ENCODE data around the gene MAP3K9.

Gene MAP3K9

DNA sequence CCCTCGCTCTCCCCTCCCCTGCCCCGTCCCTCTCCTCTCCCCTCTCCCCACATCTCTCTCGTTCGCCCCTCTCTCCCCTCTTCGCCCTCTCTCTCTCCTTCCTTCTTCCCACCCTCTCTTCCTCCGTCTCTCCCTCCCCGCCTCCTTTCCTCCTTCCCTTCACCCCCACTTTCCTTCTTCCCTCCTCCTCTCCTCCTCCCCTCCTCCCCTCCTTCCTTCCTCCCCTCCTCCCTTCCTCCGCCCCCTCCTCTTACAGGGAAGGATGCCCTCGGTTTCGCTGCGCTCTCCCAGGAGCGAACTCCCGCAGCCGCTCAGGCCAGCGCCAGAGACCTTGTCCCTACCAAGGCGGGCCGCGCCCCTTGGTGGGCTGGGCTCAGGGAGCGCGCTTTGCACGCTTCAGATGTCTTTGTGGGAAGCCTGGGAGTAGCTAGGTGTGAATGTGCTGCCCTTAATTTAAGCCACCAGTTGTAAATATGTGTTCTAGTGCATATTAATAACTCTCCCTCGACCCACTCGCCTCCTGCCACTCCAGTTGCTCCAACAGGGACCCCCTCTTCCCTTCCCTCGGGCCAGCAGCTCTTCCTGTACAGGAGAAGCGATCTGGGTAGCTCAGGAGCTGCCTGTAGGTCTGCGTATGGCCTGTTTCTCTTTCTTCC, 13.3 kb upstream of the MAP3K9 start:
- ChIA-PET POLR2A (ENCODE audit: low non-redundant PET) (interaction anchor here (1.7 kb wide), 1 partner anchor 11 kb away, joined by 4 read pairs; no protein-coding TSS in a partner anchor), CTCF (interaction anchor here (0.6 to 1.0 kb wide), 5 partner anchors 51 to 199 kb away, joined by 3 to 7 read pairs (median 4); no protein-coding TSS in a partner anchor)
- TF ChIP-seq, protein P1, sequence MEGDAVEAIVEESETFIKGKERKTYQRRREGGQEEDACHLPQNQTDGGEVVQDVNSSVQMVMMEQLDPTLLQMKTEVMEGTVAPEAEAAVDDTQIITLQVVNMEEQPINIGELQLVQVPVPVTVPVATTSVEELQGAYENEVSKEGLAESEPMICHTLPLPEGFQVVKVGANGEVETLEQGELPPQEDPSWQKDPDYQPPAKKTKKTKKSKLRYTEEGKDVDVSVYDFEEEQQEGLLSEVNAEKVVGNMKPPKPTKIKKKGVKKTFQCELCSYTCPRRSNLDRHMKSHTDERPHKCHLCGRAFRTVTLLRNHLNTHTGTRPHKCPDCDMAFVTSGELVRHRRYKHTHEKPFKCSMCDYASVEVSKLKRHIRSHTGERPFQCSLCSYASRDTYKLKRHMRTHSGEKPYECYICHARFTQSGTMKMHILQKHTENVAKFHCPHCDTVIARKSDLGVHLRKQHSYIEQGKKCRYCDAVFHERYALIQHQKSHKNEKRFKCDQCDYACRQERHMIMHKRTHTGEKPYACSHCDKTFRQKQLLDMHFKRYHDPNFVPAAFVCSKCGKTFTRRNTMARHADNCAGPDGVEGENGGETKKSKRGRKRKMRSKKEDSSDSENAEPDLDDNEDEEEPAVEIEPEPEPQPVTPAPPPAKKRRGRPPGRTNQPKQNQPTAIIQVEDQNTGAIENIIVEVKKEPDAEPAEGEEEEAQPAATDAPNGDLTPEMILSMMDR (conservative IDR thresholded peaks at IDR 0.05; ENCODE audit: low read depth) = no peak
- no peak for DNase-seq (ENCODE audit: low spot score)
- peak overlapping the region; percentile 25; the same call in 1 of the 2 replicates for H3K27ac ChIP-seq

DNA sequence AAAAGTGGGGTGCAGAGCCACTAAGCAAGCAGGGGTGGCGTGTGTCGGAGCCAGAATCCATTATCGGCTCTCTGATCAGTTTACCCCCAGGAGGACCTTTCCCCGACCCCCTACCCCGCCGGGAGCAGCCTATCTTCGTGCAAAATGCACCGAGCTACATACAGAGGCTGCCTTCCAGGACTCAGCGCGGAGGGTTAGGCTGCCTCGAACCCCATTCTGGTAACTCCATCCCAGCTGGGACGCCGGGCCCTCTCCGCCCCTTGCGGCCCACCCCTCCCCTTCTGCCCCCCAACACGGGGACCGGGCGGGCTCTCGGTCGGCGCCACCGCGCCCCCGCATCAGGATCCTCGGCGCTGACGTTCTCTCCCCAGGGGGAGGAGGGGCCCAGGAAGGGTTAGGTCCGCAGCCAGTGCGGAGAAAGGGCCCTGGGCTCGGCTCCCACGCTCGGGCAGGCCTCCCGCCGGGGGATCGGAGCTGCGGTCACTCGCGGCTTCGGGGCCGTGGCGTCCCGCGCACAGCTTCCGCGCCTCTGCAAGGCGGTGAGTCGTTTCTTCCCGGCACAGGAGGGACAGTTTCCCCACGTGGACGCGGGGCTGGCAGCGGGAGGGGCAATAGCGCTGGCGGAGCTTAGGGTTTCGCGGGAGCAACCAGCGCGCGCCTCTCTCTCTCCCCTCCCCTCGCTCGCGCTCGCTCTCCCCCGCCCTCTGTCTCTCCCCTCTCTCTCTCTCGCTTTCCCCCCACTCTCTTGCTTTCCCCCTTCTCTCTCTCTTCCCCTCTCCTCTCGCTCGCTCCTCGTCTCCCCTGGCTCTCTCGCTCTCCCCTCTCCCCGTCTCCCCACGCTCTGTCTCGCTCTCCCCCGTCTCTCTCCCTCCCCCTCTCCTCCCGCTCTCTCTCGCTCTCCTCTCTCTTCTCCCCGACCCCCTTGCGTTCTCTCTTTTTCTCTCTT, 12.5 kb upstream of the MAP3K9 start:
- ChIA-PET POLR2A (ENCODE audit: low non-redundant PET) (interaction anchor here (0.7 to 1.7 kb wide), 2 partner anchors 12 to 200 kb away, joined by 3 to 4 read pairs; no protein-coding TSS in a partner anchor), CTCF (interaction anchor here (0.6 to 0.7 kb wide), 2 partner anchors 134 to 198 kb away, joined by 6 to 7 read pairs; no protein-coding TSS in a partner anchor)
- TF ChIP-seq, protein P1 (conservative IDR thresholded peaks at IDR 0.05; ENCODE audit: low read depth) = no peak
- peak; percentile 62 for DNase-seq (ENCODE audit: low spot score)
- H3K27ac ChIP-seq = peak overlapping the region; percentile 35

DNA sequence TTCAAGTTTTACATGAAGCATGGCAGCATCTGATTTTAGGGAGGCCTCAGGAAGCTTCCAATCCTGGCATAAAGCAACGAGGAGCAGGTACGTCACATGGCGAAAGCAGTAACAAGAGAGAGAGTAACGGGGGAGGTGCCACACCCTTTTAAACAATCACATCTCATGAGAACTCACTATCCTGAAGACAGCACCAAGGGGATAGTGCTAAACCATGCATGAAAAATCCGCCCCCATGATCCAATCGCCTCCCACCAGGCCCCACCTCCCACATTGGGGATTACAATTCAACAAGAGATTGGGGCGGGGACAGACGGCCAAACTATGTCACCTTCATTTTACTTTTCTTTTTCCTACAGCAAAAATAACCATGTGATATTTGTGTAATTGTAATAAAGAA, 7.2 kb upstream of the MAP3K9 start:
- POLR2A ChIA-PET (ENCODE audit: low non-redundant PET) = no interaction called here
- no peak overlapping the region for H3K27ac ChIP-seq
- CTCF ChIA-PET = interaction anchor here (1.1 kb wide), 1 partner anchor 61 kb away, joined by 4 read pairs; no protein-coding TSS in a partner anchor
- TF ChIP-seq, protein P1 (conservative IDR thresholded peaks at IDR 0.05; ENCODE audit: low read depth) = no peak
- no peak for DNase-seq (ENCODE audit: low spot score)

DNA sequence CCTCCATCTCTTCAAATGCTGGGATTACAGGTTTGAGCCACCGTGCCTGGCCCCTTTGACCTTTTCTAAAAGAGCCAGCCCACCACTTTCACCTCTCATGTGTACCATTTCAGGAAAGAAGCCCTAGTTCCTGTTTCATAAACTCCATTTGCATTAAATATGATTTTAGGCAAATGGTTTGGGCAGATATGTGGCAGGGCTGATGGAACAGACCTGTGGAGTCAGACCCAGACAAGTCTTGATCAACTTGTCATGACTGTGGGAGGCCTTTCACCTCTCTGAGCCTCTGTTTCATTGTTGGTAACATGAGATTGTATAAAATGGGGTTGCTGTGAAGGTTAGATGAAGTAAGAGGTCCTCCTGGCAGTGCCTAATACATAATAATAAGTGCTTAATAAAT, 5.2 kb upstream of the MAP3K9 start:
- ChIA-PET POLR2A (ENCODE audit: low non-redundant PET) (no interaction called here), CTCF (no interaction called here)
- H3K27ac ChIP-seq = no peak overlapping the region
- DNase-seq (ENCODE audit: low spot score) = no peak
- TF ChIP-seq, protein P1 (conservative IDR thresholded peaks at IDR 0.05; ENCODE audit: low read depth) = no peak

DNA sequence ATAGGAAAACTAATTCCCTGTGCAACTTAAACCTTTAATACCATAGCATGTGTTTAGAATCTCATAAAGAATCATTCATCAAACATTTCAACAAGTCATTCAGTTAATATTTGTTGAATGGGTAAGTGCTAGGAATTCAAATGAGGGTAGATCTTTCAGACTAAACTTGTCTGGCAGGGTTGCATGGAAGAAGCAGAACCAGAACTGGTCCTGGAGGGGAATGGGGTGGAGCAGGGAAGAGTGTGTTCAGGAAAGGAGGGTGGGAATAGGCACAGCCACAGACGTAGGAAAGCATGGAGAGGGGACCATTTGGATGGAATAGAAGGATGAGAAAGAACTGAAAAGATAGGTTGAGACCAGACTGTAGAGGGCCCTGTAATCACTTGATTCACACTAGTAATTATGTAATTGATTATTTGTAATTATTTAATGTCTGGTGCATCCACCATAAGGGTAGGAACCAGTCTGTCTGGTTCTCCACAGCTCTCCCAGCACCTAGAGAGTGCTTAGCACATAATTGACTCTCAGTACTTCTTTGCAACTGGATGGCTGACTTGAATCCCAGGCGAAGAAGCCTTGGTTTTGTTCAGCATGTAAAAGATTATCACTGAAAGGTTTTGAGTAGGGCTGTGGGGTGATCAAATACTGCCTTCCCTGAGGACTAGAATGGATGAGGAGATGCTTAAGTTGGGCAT, 3.0 kb upstream of the MAP3K9 start:
- TF ChIP-seq, protein P1 (conservative IDR thresholded peaks at IDR 0.05; ENCODE audit: low read depth) = no peak
- H3K27ac ChIP-seq = no peak overlapping the region
- POLR2A ChIA-PET (ENCODE audit: low non-redundant PET) = no interaction called here
- CTCF ChIA-PET = no interaction called here
- no peak for DNase-seq (ENCODE audit: low spot score)

DNA sequence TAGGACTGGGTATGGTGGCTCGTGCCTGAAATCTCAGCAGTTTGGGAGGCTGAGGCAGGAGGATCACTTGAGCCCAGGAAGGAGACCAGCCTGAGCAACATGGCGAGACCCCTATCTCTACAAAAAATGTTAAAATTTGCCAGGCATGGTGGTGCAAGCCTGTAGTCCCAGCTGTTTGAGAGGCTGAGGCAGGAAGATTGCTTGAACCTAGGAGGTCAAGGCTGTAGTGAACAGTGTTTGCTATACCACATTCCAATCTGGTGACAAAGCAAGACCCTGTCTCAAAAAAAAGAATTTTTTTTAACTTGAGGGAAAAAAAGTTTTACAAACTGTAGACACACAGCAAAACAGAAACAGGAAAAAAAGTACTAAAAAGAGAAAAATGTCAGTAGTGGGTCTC, 2.3 kb upstream of the MAP3K9 start:
- TF ChIP-seq, protein P1 (conservative IDR thresholded peaks at IDR 0.05; ENCODE audit: low read depth) = no peak
- ChIA-PET CTCF (interaction anchor here (0.7 kb wide), 1 partner anchor 143 kb away, joined by 3 read pairs; no protein-coding TSS in a partner anchor), POLR2A (ENCODE audit: low non-redundant PET) (no interaction called here)
- H3K27ac ChIP-seq = no peak overlapping the region
- no peak for DNase-seq (ENCODE audit: low spot score)

Measured in RWPE1 (cell line).